Stimulated activated CD4-positive, alpha-beta T cell treated with anti-CD3 and anti-CD28 coated beads, Interleukin-1b, Interleukin-23, amount 100 ng/mL, for 4 hours (primary cell): ENCODE measurements around the gene C5orf34.
"Not testable (repeated sequence)": the region's sequence is repeated elsewhere in the genome, so short reads cannot be mapped to it uniquely, and the experiment has no call there.

Experiments
- DNase-seq, 2 donors: peaks; one replicate each; pipeline ENCODE4 v3.0.0-alpha.2; 2020; ENCODE audit warnings: low read depth in 2 of 2

The C5orf34 gene

DNA sequence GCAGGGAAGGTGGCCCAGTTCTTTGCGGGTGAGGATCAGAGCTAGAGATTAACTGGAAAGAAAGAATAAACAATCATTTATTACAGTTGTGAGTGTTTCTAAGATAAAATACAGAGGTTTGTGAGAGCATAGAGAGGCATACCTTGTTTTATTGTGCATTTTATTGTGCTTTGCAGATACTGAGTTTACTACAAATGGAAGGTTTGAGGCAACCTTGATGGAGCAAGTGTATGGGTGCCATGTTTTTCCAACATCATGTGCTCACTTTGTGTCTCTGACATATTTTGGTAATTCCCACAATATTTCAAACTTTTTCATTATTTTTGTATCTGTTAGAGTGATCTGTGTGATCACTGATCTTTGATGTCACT is 715 bp upstream of the C5orf34 start:
- DNase-seq: no peak

DNA sequence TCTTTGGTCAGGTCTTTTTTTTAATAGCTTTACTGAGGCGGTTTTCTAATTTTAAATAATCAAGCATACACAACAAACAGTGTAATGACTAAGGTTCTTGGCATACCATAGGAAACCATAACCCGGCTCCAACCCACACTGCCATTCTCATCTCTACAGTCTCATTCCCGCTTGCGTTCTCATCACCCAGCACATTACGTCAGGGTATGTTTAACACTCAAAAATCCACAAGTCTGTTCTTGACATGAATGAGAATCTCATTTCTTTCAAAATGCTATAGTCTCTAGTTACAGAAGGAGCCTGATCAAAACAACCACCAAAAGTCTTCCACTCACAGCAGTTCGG is 505 bp downstream of the C5orf34 start:
- no peak for DNase-seq

DNA sequence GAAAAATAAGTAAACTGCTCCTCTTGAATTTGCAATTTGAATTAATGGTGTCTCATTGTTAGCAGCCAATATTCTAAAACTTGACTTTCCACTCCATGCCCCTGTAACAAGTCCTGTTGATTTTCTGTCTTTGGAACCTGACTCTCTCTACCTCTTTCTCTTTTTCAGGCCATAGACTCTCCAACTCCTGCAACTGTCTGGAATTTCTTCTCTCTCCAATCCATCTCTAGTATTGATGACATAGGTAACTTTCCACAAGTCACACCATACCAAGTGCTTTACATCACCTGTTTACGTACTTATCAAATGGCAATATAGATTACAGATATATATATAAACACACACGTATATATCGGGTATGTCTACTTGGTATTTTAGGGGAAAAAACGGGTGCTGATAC is 923 bp downstream of the C5orf34 start:
- no peak for DNase-seq

DNA sequence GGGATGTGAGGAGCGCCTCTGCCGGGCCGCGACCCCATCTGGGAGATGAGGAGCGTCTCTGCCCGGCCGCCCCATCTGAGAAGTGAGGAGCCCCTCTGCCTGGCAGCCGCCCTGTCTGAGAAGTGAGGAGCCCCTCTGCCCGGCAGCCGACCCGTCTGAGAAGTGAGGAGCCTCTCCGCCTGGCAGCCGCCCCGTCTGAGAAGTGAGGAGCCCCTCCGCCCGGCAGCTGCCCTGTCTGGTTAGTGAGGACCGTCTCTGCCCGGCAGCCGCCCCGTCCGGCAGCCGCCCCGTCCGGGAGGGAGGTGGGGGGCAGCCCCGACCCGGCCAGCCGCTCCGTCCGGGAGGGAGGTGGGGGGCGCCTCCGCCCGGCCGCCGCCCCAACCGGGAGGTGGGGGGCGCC is 3.9 kb downstream of the C5orf34 start:
- not testable (repeated sequence) for DNase-seq

DNA sequence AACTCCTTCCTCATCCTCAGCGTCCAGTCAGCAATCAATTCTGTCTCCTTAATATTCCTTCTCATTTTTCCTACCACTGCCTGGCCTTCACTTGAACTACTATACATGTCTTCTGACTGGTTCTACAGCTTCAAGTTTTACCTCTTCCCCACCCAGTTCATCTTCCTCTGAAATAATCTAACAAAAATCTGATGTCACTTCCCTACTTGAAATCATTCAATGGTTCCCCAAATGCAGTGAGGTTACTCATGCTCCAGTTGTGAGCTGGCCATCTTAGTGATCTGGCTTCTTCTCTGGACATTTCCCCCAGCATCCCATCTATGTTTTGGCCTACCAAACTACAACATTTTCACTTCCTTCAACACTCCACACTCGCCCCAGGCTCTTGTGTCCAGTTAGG is 16.4 kb downstream of the C5orf34 start:
- DNase-seq: no peak

DNA sequence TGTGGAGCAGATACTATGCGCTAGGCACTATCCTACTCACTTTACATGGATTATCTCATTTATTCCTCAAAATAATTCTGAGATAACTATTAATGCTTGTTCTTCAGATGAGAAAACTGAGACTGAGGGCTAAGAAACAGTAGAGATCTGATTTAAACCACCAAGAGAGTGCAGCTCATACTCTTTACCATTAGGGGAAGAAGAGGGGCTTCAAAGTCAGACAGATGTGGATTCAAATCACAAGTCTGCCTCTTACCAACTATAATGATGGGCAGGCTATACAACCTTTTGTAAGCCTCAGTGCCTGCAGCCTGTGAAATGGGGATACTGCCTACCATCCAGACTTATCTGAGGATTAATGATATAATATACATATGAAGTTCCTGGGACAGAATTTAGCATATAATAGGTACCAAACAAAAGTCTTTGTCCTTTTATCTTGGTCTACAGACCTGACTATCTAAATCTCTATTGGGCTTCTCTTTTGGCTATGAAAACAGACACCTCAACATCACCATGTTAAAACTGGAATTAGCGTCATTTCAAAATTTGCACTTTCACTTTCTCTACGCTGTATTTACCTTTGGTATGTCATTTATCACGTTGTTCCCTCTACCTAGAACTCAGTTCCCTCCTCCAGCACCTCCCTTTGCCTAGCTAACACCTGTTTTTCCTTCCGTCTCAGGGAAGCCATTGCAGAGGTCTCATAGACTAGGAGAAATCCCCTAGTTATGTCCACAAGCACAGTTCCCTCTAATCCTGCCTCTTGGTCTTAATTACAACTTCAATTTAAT is 17.4 kb downstream of the C5orf34 start:
- DNase-seq: no peak

DNA sequence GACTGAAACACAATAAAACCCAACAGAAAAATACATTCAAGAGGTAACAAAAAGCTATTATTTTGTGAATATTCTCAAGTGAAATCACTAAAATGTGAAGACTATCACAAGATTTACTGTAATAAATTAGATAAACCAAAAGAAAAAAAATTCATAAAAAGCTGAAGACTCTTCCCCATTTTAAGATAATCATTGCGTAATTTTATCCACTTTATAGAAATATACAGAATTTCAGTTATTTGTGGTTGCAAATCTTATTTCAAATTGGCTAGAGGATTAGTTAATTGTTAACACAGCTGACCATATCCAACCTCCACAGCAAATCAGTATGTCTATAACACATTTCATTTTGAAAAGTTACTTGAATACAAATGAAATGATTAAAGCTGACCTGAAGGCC is 23.6 kb downstream of the C5orf34 start:
- DNase-seq: no peak

DNA sequence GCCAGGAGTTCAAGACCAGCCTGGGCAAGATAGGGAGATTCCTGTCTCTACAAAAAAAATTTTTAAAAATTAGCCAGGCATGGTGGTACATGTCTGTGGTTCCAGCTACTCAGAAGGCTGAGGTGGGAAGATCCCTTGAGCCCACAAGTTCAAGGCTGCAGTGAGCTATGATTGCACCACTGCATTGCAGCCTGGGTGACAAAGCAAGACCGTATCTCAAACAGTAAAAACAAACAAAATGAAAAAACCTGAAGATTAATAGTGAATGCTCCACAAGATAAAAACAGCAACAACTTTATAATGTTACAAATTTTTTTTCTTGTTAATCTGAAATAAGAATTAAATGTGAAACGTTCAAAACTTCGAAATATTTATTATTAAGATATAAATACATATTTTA is 28.6 kb downstream of the C5orf34 start:
- no peak for DNase-seq

DNA sequence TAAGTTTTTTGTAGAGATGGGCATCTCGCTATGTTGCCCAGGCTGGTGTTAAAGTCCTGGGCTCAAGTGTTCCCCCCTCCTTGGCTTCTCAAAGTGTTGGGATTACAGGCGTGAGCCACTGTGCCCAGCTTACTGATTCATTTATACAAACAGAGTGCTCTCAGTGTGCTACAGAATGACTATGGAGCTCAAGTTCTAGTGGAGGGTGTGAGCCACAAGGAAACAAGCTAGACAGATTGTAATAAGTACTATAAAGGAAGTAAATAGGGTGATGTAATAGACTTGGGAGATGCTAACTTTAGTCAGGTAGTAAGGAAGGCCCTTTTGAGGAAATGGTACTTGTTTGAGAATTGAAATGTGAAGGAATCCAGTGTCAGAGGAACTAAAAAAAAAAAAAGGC is 29.5 kb downstream of the C5orf34 start:
- DNase-seq: no peak

DNA sequence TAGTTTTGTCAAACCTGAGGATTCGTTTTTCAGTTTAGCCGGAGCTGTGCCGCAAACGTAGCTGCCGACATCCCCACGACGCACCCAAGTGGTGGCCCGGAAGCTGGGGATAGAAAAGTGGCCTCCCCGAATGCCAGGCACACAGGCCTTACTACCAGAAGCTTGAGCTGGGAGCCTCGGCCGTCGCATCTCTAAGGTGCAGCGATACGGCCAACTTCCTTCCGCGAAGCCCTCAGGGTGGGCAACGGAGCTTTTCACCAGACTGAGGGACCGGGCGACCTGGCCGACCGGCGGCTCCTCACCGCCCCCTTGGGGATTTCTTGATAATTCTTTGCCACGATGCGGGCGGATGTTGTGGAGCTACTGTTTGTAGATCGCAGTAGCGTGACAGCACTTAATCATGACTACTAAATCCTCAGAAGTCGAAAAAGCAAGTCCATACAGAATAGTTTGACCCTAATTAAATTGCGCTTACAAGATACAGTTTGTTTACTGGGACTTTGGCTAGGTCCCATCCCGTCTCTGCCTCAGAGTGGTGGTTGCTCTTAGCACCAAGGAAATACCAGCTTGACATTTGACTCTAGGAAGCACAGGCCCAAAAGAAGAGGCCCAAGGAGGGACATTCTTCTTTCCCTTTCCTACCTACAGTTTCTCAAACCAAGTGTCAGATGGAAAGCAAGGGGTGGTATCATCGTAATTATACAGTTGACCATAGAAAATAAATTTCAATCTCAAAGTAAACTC is 30.7 kb downstream of the C5orf34 start:
- peak; percentile 69 to 74 for DNase-seq

DNA sequence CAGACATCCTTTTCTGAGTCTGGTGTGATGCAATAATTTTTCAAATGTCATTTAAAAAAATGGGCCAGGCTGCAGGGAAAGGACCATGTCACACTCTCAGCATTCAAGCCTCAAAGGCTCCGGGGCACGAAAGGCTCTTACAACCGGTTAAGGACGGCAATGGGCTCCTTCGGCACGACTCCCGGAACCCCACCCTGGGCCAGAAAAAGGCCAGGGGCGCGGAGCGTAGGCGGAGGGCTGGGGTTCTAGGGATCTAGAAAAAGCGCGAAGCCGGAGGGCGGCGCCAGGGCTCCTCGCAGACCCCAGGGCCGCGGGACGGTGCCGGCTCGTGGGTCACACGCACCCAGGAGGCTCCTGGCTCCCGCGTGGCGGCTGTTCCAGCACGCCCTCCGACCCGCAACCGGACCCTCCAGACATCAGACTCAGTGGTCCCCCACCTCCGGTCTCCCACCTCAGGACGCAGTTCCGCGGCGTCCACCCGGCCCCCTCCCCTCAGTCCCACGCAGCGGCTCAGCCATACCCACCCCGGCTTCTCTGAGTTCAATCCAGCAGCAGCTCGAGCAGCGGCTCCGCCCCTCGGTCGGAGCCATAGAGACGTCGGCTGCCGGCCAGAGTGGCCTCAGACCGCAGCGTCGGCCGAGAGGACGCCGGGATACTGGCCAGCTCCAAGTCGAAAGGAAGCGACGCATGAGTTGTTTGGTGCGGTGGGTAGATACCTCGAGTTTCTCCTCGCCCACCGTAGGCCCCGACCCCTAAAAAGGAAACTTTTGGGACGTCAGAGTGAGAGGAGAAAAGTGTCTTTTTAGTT is 31.4 kb downstream of the C5orf34 start, which contains the start of gene TMEM267:
TSS of gene TMEM267 (minus strand) at position 568 of the 808 bp plus-strand sequence. CDS start 29,896 bp downstream, outside the sequence.
- DNase-seq: peak; percentile 71 to 76

DNA sequence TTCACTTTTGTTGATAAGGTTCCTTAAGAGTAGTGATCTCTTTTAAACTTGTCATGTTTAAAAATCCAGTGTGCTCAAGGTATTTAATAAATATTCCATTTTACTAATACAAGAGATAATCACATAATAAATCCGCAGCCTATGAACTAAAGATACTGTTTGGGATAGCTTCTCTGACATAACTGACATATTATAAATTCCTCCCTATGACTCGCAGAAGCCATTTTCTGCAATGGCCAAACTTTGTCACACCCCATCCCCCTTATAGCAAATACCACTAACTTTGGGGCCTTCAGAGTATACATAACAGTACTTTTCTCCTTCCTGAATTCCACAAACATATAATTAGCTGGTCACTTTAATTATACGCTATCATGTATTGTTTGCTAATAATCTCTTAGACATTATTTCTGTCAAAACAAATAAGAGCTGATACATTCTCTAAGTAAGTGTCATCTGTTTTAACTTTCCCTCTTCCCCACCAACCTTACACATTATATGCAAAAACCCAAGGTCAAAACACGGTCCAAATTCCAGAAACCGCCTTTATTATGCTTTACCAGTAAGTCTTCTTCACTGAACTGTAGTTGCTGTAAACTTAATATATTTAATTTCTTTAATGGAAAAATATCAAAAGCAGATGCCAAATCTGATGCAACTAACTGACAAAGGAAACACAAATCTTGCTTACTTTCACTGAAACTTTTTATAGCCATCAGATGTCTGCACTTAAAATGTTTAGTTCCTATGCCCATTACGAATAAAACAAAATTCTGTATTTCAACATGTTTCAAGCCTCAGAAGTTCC is 32.3 kb downstream of the C5orf34 start:
- no peak for DNase-seq

DNA sequence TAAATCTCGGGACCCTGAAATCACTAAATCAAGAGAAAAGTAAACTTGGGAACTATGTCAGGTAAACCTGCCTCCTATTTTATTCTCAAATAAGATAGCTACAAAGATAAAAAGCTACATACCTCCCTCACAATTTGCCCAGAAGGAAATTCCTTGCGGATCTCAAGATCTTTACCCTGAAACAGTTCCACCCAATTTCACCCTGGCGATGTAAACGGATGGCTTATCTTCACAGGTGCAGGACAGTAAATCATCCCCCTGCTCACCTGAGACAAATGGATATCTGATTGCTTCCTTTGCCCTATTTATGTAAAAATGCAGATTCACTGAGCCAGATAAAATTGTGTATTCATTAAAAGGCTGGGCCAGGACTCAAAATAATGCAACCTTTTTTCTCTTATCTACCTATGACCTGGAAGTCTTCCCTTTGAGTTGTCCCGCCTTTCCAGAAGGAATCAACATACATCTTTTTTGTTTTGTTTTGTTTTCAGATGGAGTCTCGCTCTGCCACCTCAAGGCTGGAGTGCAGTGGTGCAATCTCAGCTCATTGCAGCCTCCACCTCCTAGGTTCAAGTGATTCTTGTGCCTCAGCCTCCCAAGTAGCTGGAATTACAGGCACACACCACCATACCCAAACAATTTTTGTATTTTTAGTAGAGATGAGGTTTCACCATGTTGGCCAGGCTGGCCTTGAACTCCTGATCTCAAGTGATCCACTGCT is 45.1 kb downstream of the C5orf34 start:
- no peak for DNase-seq

DNA sequence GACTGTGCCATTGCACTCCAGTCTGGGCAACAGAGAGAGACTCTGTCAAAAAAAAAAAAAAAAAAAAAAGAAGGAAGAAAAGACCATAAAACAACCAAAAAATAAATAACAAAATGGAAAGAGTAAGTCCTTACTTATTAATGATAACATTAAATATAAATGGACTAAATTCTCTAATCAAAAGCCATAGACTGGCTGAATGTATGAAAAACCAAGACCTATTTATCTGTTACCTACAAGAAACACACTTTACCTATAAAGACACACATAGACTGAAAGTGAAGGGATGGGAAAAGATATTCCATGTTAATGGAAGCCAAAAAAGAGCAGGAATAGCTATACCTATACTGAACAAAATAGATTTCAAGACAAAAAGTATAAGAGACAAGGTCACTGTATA is 47.8 kb downstream of the C5orf34 start:
- no peak for DNase-seq

DNA sequence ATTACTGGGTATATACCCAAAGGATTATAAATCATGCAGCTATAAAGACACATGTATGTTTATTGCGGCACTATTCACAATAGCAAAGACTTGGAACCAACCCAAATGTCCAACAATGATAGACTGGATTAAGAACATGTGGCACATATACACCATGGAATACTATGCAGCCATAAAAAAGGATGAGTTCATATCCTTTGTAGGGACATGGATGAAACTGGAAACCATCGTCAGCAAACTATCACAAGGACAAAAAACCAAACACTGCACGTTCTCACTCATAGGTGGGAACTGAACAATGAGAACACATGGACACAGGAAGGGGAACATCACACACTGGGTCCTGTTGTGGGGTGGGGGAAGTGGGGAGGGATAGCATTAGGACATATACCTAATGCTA is 49.5 kb downstream of the C5orf34 start:
- not testable (repeated sequence) for DNase-seq

DNA sequence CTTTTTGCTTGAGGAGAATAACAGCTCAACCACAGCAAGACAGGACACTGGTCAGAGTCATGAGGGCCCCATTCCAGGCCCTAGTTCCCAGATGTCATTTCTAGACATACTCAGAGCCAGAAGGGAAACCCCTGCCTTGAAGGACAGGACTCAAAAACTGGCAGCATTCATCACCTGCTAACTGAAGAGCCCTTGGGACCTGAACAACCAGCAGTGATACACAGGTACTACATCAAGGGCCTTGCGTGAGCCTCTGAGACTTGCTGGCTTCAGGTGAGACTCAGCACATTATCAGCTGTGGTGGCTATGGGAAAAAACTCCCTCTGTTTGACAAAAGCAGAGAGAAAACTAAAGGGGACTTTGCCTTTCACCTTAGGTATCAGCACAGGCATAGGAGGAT is 53.9 kb downstream of the C5orf34 start:
- DNase-seq: no peak

DNA sequence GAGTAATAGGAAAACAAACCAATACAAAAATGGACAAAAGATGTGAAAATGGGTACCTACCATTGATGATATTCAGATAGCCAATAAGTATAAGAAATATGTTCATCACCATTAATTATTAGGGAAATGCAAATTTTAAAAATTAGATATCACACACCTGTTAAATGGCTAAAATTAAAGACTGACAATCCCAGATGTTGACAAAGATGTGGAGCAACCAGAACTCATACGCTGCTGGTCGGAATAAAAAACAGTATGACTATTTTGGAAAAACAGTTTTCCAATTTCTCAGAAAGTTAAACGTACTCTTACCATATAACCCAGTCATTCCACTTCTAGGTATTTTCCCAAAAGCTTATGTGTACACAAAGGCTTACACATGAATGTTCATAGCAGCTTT is 58.4 kb downstream of the C5orf34 start:
- DNase-seq: no peak

DNA sequence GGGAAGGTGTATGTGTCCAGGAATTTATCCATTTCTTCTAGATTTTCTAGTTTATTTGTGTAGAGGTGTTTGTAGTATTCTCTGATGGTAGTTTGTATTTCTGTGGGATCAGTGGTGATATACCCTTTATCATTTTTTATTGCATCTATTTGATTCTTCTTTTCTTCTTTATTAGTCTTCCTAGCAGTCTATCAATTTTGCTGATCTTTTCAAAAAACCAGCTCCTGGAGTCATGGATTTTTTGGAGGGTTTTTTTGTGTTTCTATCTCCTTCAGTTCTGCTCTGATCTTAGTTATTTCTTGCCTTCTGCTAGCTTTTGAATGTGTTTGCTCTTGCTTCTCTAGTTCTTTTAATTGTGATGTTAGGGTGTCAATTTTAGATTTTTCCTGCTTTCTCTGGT is 73.4 kb downstream of the C5orf34 start:
- DNase-seq: not testable (repeated sequence)

DNA sequence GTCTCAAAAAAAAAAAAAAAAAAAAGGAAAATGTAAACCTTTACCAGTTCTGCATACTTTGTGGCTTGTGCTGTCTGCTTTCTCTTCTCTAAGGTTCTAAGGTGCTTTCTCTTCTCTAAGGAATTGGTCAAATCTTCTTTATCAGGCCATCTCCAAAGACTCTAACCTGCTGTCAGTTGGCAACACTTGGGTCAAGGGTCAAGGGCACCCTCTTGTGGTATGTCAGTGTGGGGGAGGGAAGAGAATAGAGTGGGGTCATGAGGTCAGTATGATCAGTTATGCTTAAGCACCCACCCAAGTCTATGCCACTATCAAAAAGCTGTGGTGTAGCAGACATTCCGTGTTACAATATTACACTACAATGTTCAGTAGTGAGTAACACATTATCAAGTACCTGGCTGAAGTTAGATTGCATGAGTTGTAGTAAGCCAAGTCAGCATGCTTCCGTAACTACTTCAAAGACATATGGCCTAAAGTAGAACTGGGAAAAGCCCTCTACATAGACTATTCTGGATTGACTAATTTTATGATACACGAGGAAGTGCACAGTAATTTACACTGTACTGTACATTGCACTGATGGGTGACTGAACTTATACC is 77.8 kb downstream of the C5orf34 start:
- DNase-seq: no peak
